ENCODE results near the gene MEGF10.

- TF ChIP-seq EZH2 (IDR thresholded peaks at IDR 0.05; ENCODE audit: borderline replicate concordance, insufficient read depth, low read depth, low read length, poor library complexity, severe bottlenecking) = no peak
- TF ChIP-seq CTCF (IDR thresholded peaks at IDR 0.05) = no peak
Observed at GRCh38 chr5:127409921-127410675, 119.5 kb downstream of the MEGF10 start.
